GM12878 (cell line): Measurements from ENCODE around the gene BNIP1. TPM values are rescaled to one million over a fixed set of nuclear protein-coding genes. Genes with fewer than 3 reads are reported as not detected.

Experiments used
- ATAC-seq: fragments of 200-7000 bp; cut with Tn5 transposase; 3 replicates; pipeline ENCODE4 v1.9.1; 2020; ENCODE audit warnings: mild to moderate bottlenecking, moderate library complexity
- BruUV-seq: library from RNA; stranded (reverse); fragments of 400-500 nt; replicated peaks from 2 replicates; lab custom pipeline; 2021; lab: Mats Ljungman, UMichigan
- CTCF ChIA-PET: fragments of 300-600 bp; sonication (Branson Sonifier 250); formaldehyde crosslinking; extraction: SDS; loops from one replicate; lab custom pipeline; 2021; ENCODE audit warnings: inconsistent platforms; lab: Yijun Ruan, JAX
- POLR2A ChIA-PET: fragments of 350-600 bp; formaldehyde crosslinking; extraction: SDS; loops from one replicate; lab custom pipeline; 2021; ENCODE audit warnings: inconsistent platforms; lab: Charles Lee
- RAD21 ChIA-PET: fragments of 300-600 bp; sonication (Branson Sonifier 250); formaldehyde crosslinking; loops from one replicate; lab custom pipeline; 2023; ENCODE audit warnings: antibody characterized with exemption; ENCODE audit not compliant: unreplicated experiment; lab: Charles Lee
- SMC1A ChIA-PET: fragments of 300-600 bp; sonication (Branson Sonifier 250); formaldehyde crosslinking; loops from one replicate; lab custom pipeline; 2023; ENCODE audit not compliant: unreplicated experiment, uncharacterized antibody; lab: Charles Lee
- DNase-seq: peaks from one replicate; pipeline ENCODE4 v3.0.0-alpha.2; 2011; ENCODE audit warnings: low read depth, low spot score
- FAIRE-seq: peaks from 3 replicates; lab custom pipeline; 2011; peaks lifted over from hg19 to GRCh38; lab: Jason Lieb, UNC
- H2AFZ ChIP-seq: 2 replicates; pipeline ENCODE4 v1.6.0; 2011; ENCODE audit warnings: low read depth, low read length, control low read depth; ENCODE audit not compliant: control insufficient read depth
- H3K27ac ChIP-seq: 2 replicates; pipeline ENCODE4 v1.5.1; 2011; ENCODE audit warnings: control low read depth; ENCODE audit not compliant: control insufficient read depth, insufficient read depth
- H3K27me3 ChIP-seq, 2 experiments: replicated peaks in 1 of 2; 2 replicates each; pipeline versions ENCODE4 v1.6.0 to v1.6.1; 2011; ENCODE audit warnings: low read length in 1 of 2; ENCODE audit not compliant: control insufficient read depth in 2 of 2, insufficient read depth in 2 of 2
- H3K36me3 ChIP-seq, 2 experiments: 2 replicates each; pipeline ENCODE4 v1.5.1; 2011; ENCODE audit warnings: low read length in 1 of 2; ENCODE audit not compliant: control insufficient read depth in 2 of 2, insufficient read depth in 2 of 2
- H3K4me1 ChIP-seq: 2 replicates; pipeline ENCODE4 v1.6.1; 2011; ENCODE audit warnings: mild to moderate bottlenecking, low read length, moderate library complexity, mixed read lengths; ENCODE audit not compliant: control insufficient read depth, insufficient read depth
- H3K4me2 ChIP-seq: 2 replicates; pipeline ENCODE4 v1.6.0; 2011; ENCODE audit warnings: control low read depth; ENCODE audit not compliant: control insufficient read depth, insufficient read depth
- H3K4me3 ChIP-seq: fragments of 200-600 bp; sonication (generic); 2 replicates; pipeline ENCODE4 v1.5.1; 2016
- H3K79me2 ChIP-seq: 2 replicates; pipeline ENCODE4 v1.6.0; 2011; ENCODE audit warnings: low read length; ENCODE audit not compliant: control insufficient read depth, insufficient read depth
- H3K9ac ChIP-seq: 2 replicates; pipeline ENCODE4 v1.8.0; 2011; ENCODE audit warnings: low read length, control low read depth, mixed read lengths; ENCODE audit not compliant: control insufficient read depth, insufficient read depth
- H3K9me3 ChIP-seq: replicated peaks from 3 replicates; pipeline ENCODE4 v1.5.1; 2011; ENCODE audit warnings: mild to moderate bottlenecking, low read length; ENCODE audit not compliant: control insufficient read depth, insufficient read depth
- H4K20me1 ChIP-seq: 2 replicates; pipeline ENCODE4 v1.6.0; 2011; ENCODE audit not compliant: control insufficient read depth, insufficient read depth
- FOS ChIP-seq: IDR thresholded peaks from 3 replicates; pipeline ENCODE4 v1.6.1; 2011; ENCODE audit warnings: borderline replicate concordance; ENCODE audit not compliant: insufficient read length; ENCODE audit errors: extremely low read depth
- GATAD2B ChIP-seq: fragments of 450-650 bp; conservative IDR thresholded peaks from 2 replicates; pipeline ENCODE4 v1.6.1; 2017; ENCODE audit warnings: low read depth, mild to moderate bottlenecking, moderate library complexity
- HDAC2 ChIP-seq: fragments of 200-600 bp; sonication (generic); IDR thresholded peaks from 2 replicates; pipeline ENCODE4 v1.6.1; 2017
- IRF4 ChIP-seq: IDR thresholded peaks from 2 replicates; pipeline ENCODE4 v1.6.1; 2011; ENCODE audit warnings: low read depth, low read length
- MTA2 ChIP-seq: fragments of 450-650 bp; IDR thresholded peaks from 2 replicates; pipeline ENCODE4 v1.6.1; 2016; ENCODE audit warnings: low read depth, mild to moderate bottlenecking, moderate library complexity
- NBN ChIP-seq: fragments of 450-650 bp; IDR thresholded peaks from 2 replicates; pipeline ENCODE4 v1.6.1; 2016
- NR2C1 ChIP-seq: fragments of 450-650 bp; IDR thresholded peaks from 2 replicates; pipeline ENCODE4 v1.6.1; 2017; ENCODE audit warnings: antibody characterized with exemption, mild to moderate bottlenecking, moderate library complexity
- PAX8 ChIP-seq: fragments of 450-650 bp; IDR thresholded peaks from 2 replicates; pipeline ENCODE4 v1.6.1; 2017; ENCODE audit warnings: mild to moderate bottlenecking, moderate library complexity
- RELA ChIP-seq: fragments of 450-650 bp; IDR thresholded peaks from 2 replicates; pipeline ENCODE4 v1.8.0; 2014; ENCODE audit warnings: borderline replicate concordance; ENCODE audit not compliant: partially characterized antibody
- YBX1 ChIP-seq: fragments of 450-650 bp; IDR thresholded peaks from 2 replicates; pipeline ENCODE4 v1.6.1; 2016; ENCODE audit warnings: antibody characterized with exemption
- WGBS: methylation state at CpG from one replicate; pipeline ENCODE4 v1.1.6; 2016; ENCODE audit warnings: low lambda C conversion rate; ENCODE audit not compliant: insufficient replicate concordance, insufficient coverage; ENCODE audit errors: missing lambda C conversion rate; 5-methylcytosine and 5-hydroxymethylcytosine counted together
- in situ Hi-C: fragments of 300-500 bp; cut with MboI; formaldehyde crosslinking; loops from 9 replicates; pipeline ENCODE4 v1.14.3; 2018; ENCODE audit warnings: mixed read lengths
- intact Hi-C: fragments of 100-400 bp; cut with micrococcal nuclease; formaldehyde crosslinking; loops from one replicate; pipeline ENCODE4 v1.14.2; 2022; ENCODE audit not compliant: unreplicated experiment
- polyA plus RNA-seq, 11 experiments: library from polyadenylated mRNA; depleted of rRNA in 4 of 11; unstranded in 6 of 11; stranded (reverse) in 5 of 11; fragments of >200 nt; fragmentation: Nextera tagmentation in 4 of 11; fragmentation: Illumina TruSeq in 1 of 11; extraction: Ambion mirVana in 4 of 11; extraction: Trizol in 1 of 11; gene quantifications; 1 replicate in 1 of 11; 2 replicates in 10 of 11; pipeline versions ENCODE4 v1.2.1 to v1.2.3, GENCODE V29; 2011 to 2016; ENCODE audit warnings: inconsistent platforms in 2 of 11, missing spikeins in 2 of 11, low read depth in 1 of 11
- total RNA-seq, 4 experiments: library from RNA; depleted of rRNA in 3 of 4; stranded (reverse); fragments of >200 nt in 3 of 4; fragmentation: Illumina TruSeq in 1 of 4; extraction: Trizol in 1 of 4; gene quantifications; 2 replicates each; pipeline versions ENCODE4 v1.2.1 to v1.2.3, GENCODE V29; 2013 to 2021
- TF ChIP-seq, protein P1 (sequence below): fragments of 450-650 bp; IDR thresholded peaks from 2 replicates; pipeline ENCODE4 v1.6.1; 2017; ENCODE audit warnings: mild to moderate bottlenecking, moderate library complexity

The BNIP1 gene
- total and polyA plus RNA-seq, 10 of the 15 experiments (the other 5 are each of a cell fraction or from before 2014, with no cell fraction given), result 20.5 to 62.5 (median 27.4) TPM

DNA sequence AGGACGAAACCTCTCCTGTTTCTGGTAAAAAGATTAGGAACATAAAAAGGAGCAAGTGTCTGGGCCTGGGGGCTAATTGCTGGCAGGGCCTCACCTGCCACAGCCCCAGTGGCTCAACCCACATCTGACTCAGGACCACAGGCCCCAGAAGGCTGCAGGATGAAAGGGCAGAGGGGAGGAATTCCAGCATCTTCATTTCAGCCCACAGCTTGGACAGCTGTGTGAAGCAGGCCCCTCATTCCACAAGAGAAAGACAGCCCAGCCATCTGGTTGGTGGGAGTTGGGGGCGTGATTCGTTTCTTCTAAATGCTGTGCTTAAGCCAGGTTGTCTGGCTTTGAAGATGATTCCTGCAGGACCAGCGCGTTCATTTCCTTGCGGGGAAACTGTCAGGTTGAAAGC is 61.6 kb downstream of the BNIP1 start:
- Histone ChIP-seq H3K4me1 (no peaks in the 10 kb centered on the region), H3K27me3 (no peaks in the 10 kb centered on the region), H3K4me3 (no peak overlapping the region), H3K4me2 (no peak overlapping the region), H3K27ac (no peak overlapping the region), H4K20me1 (no peaks in the 10 kb centered on the region), H3K36me3 (no peaks in the 10 kb centered on the region), H3K9me3 (no peaks in the 10 kb centered on the region), H2AFZ (no peak overlapping the region), H3K9ac (no peak overlapping the region), H3K79me2 (no peaks in the 10 kb centered on the region)
- no TSS peak for BruUV-seq
- 54% methylated on average over 6 of the region's 6 CpGs for WGBS
- ChIA-PET POLR2A (no interaction called here), SMC1A (no interaction called here), RAD21 (no interaction called here), CTCF (no interaction called here)
- DNase-seq (no peak), ATAC-seq (no peak), FAIRE-seq (no peak)
- intact Hi-C loops, result loop anchor here (10.0 kb wide), 1 partner anchor 491 kb away; no protein-coding TSS in a partner anchor
- TF ChIP-seq, protein P1, sequence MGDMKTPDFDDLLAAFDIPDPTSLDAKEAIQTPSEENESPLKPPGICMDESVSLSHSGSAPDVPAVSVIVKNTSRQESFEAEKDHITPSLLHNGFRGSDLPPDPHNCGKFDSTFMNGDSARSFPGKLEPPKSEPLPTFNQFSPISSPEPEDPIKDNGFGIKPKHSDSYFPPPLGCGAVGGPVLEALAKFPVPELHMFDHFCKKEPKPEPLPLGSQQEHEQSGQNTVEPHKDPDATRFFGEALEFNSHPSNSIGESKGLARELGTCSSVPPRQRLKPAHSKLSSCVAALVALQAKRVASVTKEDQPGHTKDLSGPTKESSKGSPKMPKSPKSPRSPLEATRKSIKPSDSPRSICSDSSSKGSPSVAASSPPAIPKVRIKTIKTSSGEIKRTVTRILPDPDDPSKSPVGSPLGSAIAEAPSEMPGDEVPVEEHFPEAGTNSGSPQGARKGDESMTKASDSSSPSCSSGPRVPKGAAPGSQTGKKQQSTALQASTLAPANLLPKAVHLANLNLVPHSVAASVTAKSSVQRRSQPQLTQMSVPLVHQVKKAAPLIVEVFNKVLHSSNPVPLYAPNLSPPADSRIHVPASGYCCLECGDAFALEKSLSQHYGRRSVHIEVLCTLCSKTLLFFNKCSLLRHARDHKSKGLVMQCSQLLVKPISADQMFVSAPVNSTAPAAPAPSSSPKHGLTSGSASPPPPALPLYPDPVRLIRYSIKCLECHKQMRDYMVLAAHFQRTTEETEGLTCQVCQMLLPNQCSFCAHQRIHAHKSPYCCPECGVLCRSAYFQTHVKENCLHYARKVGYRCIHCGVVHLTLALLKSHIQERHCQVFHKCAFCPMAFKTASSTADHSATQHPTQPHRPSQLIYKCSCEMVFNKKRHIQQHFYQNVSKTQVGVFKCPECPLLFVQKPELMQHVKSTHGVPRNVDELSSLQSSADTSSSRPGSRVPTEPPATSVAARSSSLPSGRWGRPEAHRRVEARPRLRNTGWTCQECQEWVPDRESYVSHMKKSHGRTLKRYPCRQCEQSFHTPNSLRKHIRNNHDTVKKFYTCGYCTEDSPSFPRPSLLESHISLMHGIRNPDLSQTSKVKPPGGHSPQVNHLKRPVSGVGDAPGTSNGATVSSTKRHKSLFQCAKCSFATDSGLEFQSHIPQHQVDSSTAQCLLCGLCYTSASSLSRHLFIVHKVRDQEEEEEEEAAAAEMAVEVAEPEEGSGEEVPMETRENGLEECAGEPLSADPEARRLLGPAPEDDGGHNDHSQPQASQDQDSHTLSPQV, result no peak
- TF ChIP-seq NBN (no peak), PAX8 (no peak)
- in situ Hi-C loops, result no loop called here

DNA sequence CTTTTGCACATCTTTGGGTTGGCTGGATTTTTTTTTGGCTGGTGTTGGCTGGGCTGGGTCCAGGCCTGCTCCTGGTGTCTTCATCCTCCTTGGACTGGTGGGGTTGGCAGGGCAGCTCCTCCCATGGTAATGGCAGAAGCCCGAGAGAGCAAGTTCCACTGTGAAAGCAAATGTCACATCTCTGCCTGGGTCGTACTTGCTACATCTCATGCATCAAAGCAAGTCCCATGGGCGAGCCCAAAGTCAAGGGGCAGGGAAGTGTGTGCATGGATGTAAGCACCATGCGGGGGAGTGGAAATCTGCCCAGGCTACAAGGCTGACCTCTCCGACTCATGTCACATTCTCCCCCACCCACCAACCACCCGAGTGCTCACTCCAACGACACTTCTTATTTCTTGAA is 64.0 kb downstream of the BNIP1 start:
- ChIA-PET SMC1A (no interaction called here), CTCF (no interaction called here)

More for the DNA sequence above, 64.0 kb downstream of the BNIP1 start:
- Histone ChIP-seq H3K4me2 (no peak overlapping the region), H3K27ac (no peak overlapping the region), H3K9me3 (no peaks in the 10 kb centered on the region), H3K9ac (no peak overlapping the region), H3K4me1 (no peaks in the 10 kb centered on the region), H3K79me2 (no peaks in the 10 kb centered on the region), H3K4me3 (no peak overlapping the region), H3K27me3 (no peaks in the 10 kb centered on the region), H2AFZ (no peak overlapping the region), H3K36me3 (no peaks in the 10 kb centered on the region), H4K20me1 (no peaks in the 10 kb centered on the region)
- DNase-seq, result no peak
- RAD21 ChIA-PET, result interaction anchor here (1.0 kb wide), 1 partner anchor 224 kb away, joined by 3 read pairs; no protein-coding TSS in a partner anchor
- WGBS, result 66% methylated on average over 7 of the region's 7 CpGs
- BruUV-seq, result no TSS peak
- intact Hi-C loops, result loop anchor here (10.0 kb wide), 1 partner anchor 493 kb away; no protein-coding TSS in a partner anchor
- FAIRE-seq, result no peak
- in situ Hi-C loops, result no loop called here
- TF ChIP-seq HDAC2 (no peak), IRF4 (no peak), NR2C1 (no peak), RELA (no peak), YBX1 (no peak), FOS (no peak), GATAD2B (no peak), MTA2 (no peak)
- TF ChIP-seq, protein P1, result no peak
- POLR2A ChIA-PET, result no interaction called here
- ATAC-seq, result no peak
